Adrenal gland (tissue), 19 donors: ENCODE data around the gene DHFR2. TPM values are rescaled to one million over a fixed set of nuclear protein-coding genes. Genes with fewer than 3 reads are reported as not detected.
A peak's percentile ranks its signal among the peaks of the same experiment; 100 is the strongest.
"Not testable (repeated sequence)": the region's sequence is repeated elsewhere in the genome, so short reads cannot be mapped to it uniquely, and the experiment has no call there.

Experiments used
- DNase-seq, 7 donors: peaks; one replicate each; pipeline ENCODE4 v3.0.0-alpha.2; 2019 to 2020
- H3K27ac ChIP-seq, 5 donors: fragments of 200-600 bp; sonication (generic) in 4 of 5; 1 replicate in 3 of 5; 2 replicates in 2 of 5; pipeline versions ENCODE4 v1.5.1 to v1.8.0; 2016 to 2020; ENCODE audit warnings: mild to moderate bottlenecking in 1 of 5
- H3K27me3 ChIP-seq: fragments of 200-600 bp; 2 replicates; pipeline ENCODE4 v1.8.0; 2021
- H3K36me3 ChIP-seq, 2 donors: fragments of 200-600 bp; replicated peaks in 1 of 2; 1 replicate in 1 of 2; 2 replicates in 1 of 2; pipeline versions ENCODE4 v1.5.1 to v1.8.0; 2018 to 2022
- H3K4me1 ChIP-seq, 2 donors: fragments of 200-600 bp; replicated peaks in 1 of 2; 1 replicate in 1 of 2; 2 replicates in 1 of 2; pipeline versions ENCODE4 v1.5.1 to v1.8.0; 2018 to 2021
- H3K4me3 ChIP-seq, 4 donors: fragments of 200-600 bp; sonication (generic) in 3 of 4; one replicate each; pipeline ENCODE4 v1.5.1; 2016 to 2018
- H3K9me3 ChIP-seq, 3 donors: fragments of 200-600 bp; sonication (generic) in 1 of 3; replicated peaks in 1 of 3; 1 replicate in 2 of 3; 2 replicates in 1 of 3; pipeline versions ENCODE4 v1.5.1 to v1.8.0; 2016 to 2021
- POLR2A ChIP-seq, 2 donors: fragments of 450-650 bp; IDR thresholded peaks; one replicate each; pipeline ENCODE4 v1.6.1; 2017; ENCODE audit warnings: antibody characterized with exemption in 2 of 2, mild to moderate bottlenecking in 2 of 2, moderate library complexity in 1 of 2
- WGBS, 4 donors: extraction: QIAGEN DNeasy Blood & Tissue Kit in 2 of 4; methylation state at CpG; one replicate each; pipeline versions ENCODE4 v1.1.5 to v1.1.7; 2013 to 2017; 5-methylcytosine and 5-hydroxymethylcytosine counted together
- intact Hi-C, 2 donors: fragments of 100-400 bp; cut with DNase I; formaldehyde crosslinking; loops; one replicate each; pipeline versions ENCODE4 v1.14.1 to v1.15.0; 2022 to 2023
- long read RNA-seq, 10 donors: library from polyadenylated mRNA in 3 of 10; unstranded in 2 of 10; stranded (forward) in 1 of 10; transcript quantifications; one replicate each; pipeline ENCODE4 v2.0.0 and lab custom pipeline, GENCODE V29; 2021 to 2026
- polyA plus RNA-seq, 3 donors: library from polyadenylated mRNA; stranded (reverse); fragments of 200-250 nt in 2 of 3; fragments of 350-450 nt in 1 of 3; fragmentation: Illumina TruSeq in 1 of 3; extraction: RNeasy Lipid Tissue Mini Kit (QIAGEN cat#74804) in 1 of 3; gene quantifications; one replicate each; pipeline ENCODE4 v1.2.3, GENCODE V29; 2013 to 2014
- total RNA-seq, 9 donors: library from RNA; depleted of rRNA in 4 of 9; stranded (reverse); fragments of >200 nt in 4 of 9; fragments of 120-200 nt in 1 of 9; fragmentation: NEBNext Ultra II Directional in 1 of 9; extraction: Animal tissue kit (Norgen Biotek cat#: 25700) in 1 of 9; gene quantifications; one replicate each; pipeline versions ENCODE4 v1.1.0 to v1.2.4, GENCODE V29; 2013 to 2023
- TF ChIP-seq, protein P1 (sequence below), 6 experiments: fragments of 450-650 bp in 4 of 6; fragments of 200-600 bp in 2 of 6; sonication (generic) in 1 of 6; IDR thresholded peaks; 1 replicate in 5 of 6; 2 replicates in 1 of 6; pipeline versions ENCODE4 v1.5.1 to v1.8.0; 2016 to 2021; ENCODE audit warnings: antibody characterized with exemption in 6 of 6, mild to moderate bottlenecking in 2 of 6, moderate library complexity in 1 of 6
- donor health status: healthy with polysubstance abuse.
- donor health status: Bipolar disorder and iron deficiency.
- donor health status: DM: yes; HTN: yes; CAD: no.
- donor health status: DM: no; HTN: no; CAD: no.
- donor health status: DM: no; HTN: no; CAD: no.
- donor health status: DM: yes; HTN: yes; CAD: no.

The DHFR2 gene
- total RNA-seq (10 to 100 TPM in 2 of 9 donors, 1 to 10 TPM in 7; 2.3 to 12.3 (median 7.7) TPM), polyA plus RNA-seq (1 to 10 TPM; 3.1 to 9.2 (median 4.8) TPM)
- long read RNA-seq, donor 1, partial matches to known transcripts, result 0 of 1 reads
- long read RNA-seq, donor 1, other reads (novel, unspliced or antisense), result 0 of 1 reads
- long read RNA-seq, donor 2, full-length matches to known transcripts, result 3 of 3 reads
- long read RNA-seq, donor 2, partial matches to known transcripts, result 0 of 3 reads
- long read RNA-seq, donor 2, other reads (novel, unspliced or antisense), result 0 of 3 reads
- long read RNA-seq, donor 3, full-length matches to known transcripts, result 1 of 1 reads
- long read RNA-seq, donor 3, partial matches to known transcripts, result 0 of 1 reads
- long read RNA-seq, donor 3, other reads (novel, unspliced or antisense), result 0 of 1 reads
- long read RNA-seq, donor 4, partial matches to known transcripts, result 0 of 2 reads
- long read RNA-seq, donor 4, other reads (novel, unspliced or antisense), result 1 of 2 reads
- long read RNA-seq, donor 5, full-length matches to known transcripts, result 10 of 13 reads
- long read RNA-seq, donor 5, partial matches to known transcripts, result 0 of 13 reads
- long read RNA-seq, donor 5, other reads (novel, unspliced or antisense), result 3 of 13 reads
- long read RNA-seq, donor 6, full-length matches to known transcripts, result 1 of 1 reads
- long read RNA-seq, donor 6, partial matches to known transcripts, result 0 of 1 reads
- long read RNA-seq, donor 6, other reads (novel, unspliced or antisense), result 0 of 1 reads
- long read RNA-seq, donor 7, partial matches to known transcripts, result 0 of 2 reads
- long read RNA-seq, donor 7, other reads (novel, unspliced or antisense), result 0 of 2 reads
- long read RNA-seq, donor 8, partial matches to known transcripts, result 0 of 1 reads
- long read RNA-seq, donor 8, other reads (novel, unspliced or antisense), result 0 of 1 reads
- long read RNA-seq, donor 9, result 0 reads
- long read RNA-seq, donor 10, partial matches to known transcripts, result 0 of 1 reads
- long read RNA-seq, donor 10, other reads (novel, unspliced or antisense), result 0 of 1 reads

DNA sequence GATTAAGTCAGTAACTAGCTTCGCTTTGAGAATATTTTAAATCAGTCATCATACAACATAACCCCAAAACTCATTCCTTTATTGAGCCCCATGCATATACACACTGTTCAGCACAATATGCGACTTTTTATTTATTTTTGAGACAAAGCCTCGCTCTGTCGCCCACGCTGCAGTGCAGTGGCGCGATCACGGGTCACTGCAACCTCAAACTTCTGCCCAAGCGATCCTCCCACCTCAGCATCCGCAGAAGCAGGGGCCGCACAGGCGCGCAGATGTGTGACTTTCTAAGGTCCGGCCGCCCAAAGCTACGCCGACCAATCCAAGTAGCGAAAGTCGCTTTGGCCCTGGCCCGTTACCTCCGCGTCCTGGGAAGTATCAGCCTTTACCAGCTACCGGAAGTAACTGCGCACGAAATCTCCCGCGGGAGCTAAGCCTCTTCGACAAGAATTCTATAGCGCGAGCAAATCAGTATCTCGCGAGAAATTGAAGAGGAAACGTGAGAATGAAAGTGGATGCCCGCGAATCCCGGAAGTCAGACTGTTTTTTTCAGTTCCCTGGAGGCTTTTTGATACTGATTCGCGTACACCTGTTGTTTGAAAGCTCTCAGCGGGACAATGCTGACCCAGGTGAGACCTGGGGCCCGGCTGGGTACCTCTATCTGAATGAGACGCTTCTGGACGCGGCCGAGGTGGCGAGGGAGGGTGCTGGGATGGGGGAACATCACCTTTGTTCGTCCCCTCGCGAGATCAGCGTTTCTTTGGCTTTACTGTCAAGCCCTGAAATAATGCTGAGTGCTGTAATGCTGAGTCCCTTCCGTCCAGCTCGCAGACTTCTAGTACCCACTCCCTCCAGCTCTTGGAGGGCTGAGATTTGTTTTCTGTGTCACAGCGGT lies at the start of gene DHFR2, which contains the start of gene NSUN3:
Gene DHFR2 (minus strand): TSS at position 404 of the 892 bp plus-strand sequence. CDS start 1,405 bp downstream, outside the sequence.
Gene NSUN3 (plus strand): TSS at position 549 of the 892 bp plus-strand sequence. CDS start 66 bp downstream, at position 615.
- Histone ChIP-seq H3K9me3 (no peaks in the 10 kb centered on the region), H3K4me3 (peak within 1 kb of the TSS; percentile 19 to 89 (median 67)), H3K4me1 (peaks cover 8 to 20% of the 10 kb centered on the region in 2 donors), H3K27me3 (no peaks in the 10 kb centered on the region), H3K36me3 (no peaks in the 10 kb centered on the region), H3K27ac (peak within 1 kb of the TSS; percentile 66 to 94 (median 91))
- WGBS, 4 donors, result 0% methylated on average over 33 to 52 of the region's 52 CpGs
- intact Hi-C loops, result loop anchor here (10.0 kb wide), 1 partner anchor 58 kb away; no protein-coding TSS in a partner anchor
- peak; percentile 90 to 98 (median 95) for DNase-seq
- TF ChIP-seq, protein P1, sequence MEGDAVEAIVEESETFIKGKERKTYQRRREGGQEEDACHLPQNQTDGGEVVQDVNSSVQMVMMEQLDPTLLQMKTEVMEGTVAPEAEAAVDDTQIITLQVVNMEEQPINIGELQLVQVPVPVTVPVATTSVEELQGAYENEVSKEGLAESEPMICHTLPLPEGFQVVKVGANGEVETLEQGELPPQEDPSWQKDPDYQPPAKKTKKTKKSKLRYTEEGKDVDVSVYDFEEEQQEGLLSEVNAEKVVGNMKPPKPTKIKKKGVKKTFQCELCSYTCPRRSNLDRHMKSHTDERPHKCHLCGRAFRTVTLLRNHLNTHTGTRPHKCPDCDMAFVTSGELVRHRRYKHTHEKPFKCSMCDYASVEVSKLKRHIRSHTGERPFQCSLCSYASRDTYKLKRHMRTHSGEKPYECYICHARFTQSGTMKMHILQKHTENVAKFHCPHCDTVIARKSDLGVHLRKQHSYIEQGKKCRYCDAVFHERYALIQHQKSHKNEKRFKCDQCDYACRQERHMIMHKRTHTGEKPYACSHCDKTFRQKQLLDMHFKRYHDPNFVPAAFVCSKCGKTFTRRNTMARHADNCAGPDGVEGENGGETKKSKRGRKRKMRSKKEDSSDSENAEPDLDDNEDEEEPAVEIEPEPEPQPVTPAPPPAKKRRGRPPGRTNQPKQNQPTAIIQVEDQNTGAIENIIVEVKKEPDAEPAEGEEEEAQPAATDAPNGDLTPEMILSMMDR (IDR thresholded peaks at IDR 0.05), result no peak
- peak; percentile 37 to 80 for TF ChIP-seq POLR2A (IDR thresholded peaks at IDR 0.05)

DNA sequence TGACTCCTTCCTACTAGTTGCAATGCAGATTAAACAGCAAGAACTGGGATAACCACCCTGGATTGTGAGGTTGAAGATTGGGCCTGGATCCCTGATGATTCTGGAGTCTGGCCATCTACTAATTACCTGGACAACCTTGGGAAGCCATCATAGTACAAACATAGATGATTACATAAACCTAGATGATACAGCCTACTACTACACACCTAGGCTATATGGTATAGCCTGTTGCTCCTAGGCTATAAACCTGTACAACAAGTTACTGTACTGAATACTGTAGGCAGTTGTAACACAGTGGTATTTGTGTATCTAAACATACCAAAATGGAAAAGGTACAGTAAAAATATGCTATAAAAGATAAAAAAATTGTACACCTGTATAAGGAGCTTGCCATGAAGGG lies 48.1 kb upstream of the DHFR2 start:
- Histone ChIP-seq H3K9me3 (no peaks in the 10 kb centered on the region), H3K4me1 (no peaks in the 10 kb centered on the region), H3K36me3 (no peaks in the 10 kb centered on the region), H3K4me3 (no peak overlapping the region), H3K27me3 (no peaks in the 10 kb centered on the region), H3K27ac (no peak overlapping the region)
- no peak for TF ChIP-seq POLR2A (IDR thresholded peaks at IDR 0.05)
- TF ChIP-seq, protein P1 (IDR thresholded peaks at IDR 0.05), result no peak
- DNase-seq, result no peak
- intact Hi-C loops, result no loop called here

DNA sequence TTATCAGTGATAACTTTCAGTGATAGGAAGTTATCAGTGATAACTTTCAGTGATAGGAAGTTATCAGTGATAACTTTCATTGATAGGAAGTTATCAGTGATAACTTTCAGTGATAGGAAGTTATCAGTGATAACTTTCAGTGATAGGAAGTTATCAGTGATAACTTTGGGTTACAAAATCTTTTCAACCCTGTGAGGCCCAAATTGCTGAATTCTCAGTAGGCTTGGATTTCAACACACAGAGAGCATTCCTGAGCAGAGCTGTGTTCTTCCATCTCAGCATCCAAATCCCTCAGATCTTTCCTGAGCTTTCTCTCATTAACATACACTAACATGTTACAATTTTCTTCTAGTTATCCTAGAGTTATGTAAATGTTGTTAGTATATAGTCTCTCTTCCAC lies 47.5 kb upstream of the DHFR2 start:
- H3K27me3 ChIP-seq, H3K4me1 ChIP-seq, H3K9me3 ChIP-seq, H3K36me3 ChIP-seq, H3K27ac ChIP-seq, intact Hi-C loops, H3K4me3 ChIP-seq: not testable (repeated sequence)
- DNase-seq, result peak in 1 of 7 donors; percentile 14

DNA sequence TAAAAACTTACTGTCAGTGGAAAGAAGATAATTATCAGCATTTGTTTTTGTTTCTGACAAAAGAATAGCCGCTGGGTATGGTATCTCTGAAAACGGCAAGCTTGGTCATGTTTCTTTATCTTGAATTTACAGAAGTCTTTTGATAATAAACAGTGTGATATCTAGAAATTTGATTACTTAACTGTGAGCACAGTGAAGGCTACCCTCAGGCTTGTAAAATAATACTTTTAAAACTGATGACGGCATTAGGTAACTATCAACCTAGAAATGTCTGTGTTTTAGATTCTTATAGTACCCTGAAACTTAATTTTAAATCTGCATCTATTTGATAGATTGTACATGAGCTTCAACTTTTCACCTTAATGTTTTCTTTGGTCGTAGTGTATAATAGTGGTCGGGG lies 43.6 kb upstream of the DHFR2 start:
- TF ChIP-seq, protein P1 (IDR thresholded peaks at IDR 0.05), result no peak
- TF ChIP-seq POLR2A (IDR thresholded peaks at IDR 0.05), result no peak
- Histone ChIP-seq H3K4me3 (no peak overlapping the region), H3K27me3 (no peaks in the 10 kb centered on the region), H3K27ac (no peak overlapping the region), H3K36me3 (no peaks in the 10 kb centered on the region), H3K4me1 (no peaks in the 10 kb centered on the region), H3K9me3 (no peaks in the 10 kb centered on the region)
- WGBS, 4 donors, result 75 to 81% (median 77%) methylated on average over 5 of the region's 5 CpGs
- DNase-seq, result no peak
- intact Hi-C loops, result no loop called here
